ENCODE data around the gene TXNDC2. TPM values are rescaled to one million over a fixed set of nuclear protein-coding genes. Genes with fewer than 3 reads are reported as not detected.

The TXNDC2 gene
- total RNA-seq, 1 experiment from 2014 or later: 0.28 TPM

DNA sequence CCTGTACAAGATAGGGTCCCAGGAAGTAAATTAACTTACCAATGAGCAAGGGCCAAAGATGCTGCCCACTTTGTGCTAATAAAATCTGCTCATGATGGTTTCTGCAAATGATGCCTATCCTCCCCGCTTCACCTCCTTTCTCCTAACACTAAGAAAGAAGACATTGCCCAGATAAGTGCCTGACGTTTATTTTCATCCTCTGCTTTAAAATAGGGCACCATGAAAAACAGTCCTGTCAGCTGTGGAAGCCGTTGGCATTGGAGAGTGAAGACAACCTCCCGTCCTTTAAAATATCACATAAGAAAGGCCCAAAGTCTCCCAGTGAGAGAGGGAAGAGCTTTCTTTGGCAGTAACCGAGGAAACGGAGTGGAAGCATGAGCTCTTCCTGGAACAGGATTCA is 1.7 kb upstream of the TXNDC2 start:
- Histone ChIP-seq H3K27me3 (ENCODE audit: insufficient read depth, low read length) (no peaks in the 10 kb centered on the region), H3K23ac (ENCODE audit: insufficient read length, low read depth, low read length) (no peak overlapping the region), H2BK15ac (ENCODE audit: low read depth, low read length) (no peak overlapping the region), H2AK5ac (ENCODE audit: insufficient read length, low read length) (no peak overlapping the region), H3K79me2 (ENCODE audit: insufficient read depth, low read length) (no peaks in the 10 kb centered on the region), H4K5ac (ENCODE audit: insufficient read length, low read depth, low read length) (no peak overlapping the region), H3K4ac (ENCODE audit: low read depth, low read length) (no peak overlapping the region), H3K18ac (ENCODE audit: insufficient read length, low read depth, low read length) (no peak overlapping the region), H2BK5ac (ENCODE audit: insufficient read length, low read length) (no peak overlapping the region), H3K9me3 (ENCODE audit: control insufficient read depth, low read depth, low read length) (no peaks in the 10 kb centered on the region), H2BK120ac (ENCODE audit: low read depth, low read length, poor library complexity, severe bottlenecking) (no peak overlapping the region), H3K27ac (ENCODE audit: insufficient read length, low read depth, low read length) (no peak overlapping the region), H3K4me2 (ENCODE audit: insufficient read depth, insufficient read length, low read length) (no peak overlapping the region), H4K20me1 (ENCODE audit: control insufficient read depth, insufficient read depth, insufficient read length) (no peaks in the 10 kb centered on the region), H3K9ac (ENCODE audit: extremely low read depth, insufficient read length, low read length) (no peak overlapping the region), H4K8ac (replicated peaks; ENCODE audit: insufficient read length, low read depth, low read length) (no peak overlapping the region), H3K14ac (ENCODE audit: insufficient read depth, low read length) (no peak overlapping the region), H2BK12ac (ENCODE audit: insufficient read length, low read depth, low read length) (no peak overlapping the region), H3K23me2 (ENCODE audit: insufficient read length, low read depth, low read length, poor library complexity, severe bottlenecking) (no peaks in the 10 kb centered on the region), H4K91ac (ENCODE audit: insufficient read length, low read depth, low read length) (no peak overlapping the region), H3K4me1 (ENCODE audit: insufficient read depth, low read length) (no peaks in the 10 kb centered on the region), H2AFZ (ENCODE audit: low read length) (no peak overlapping the region), H3T11ph (ENCODE audit: low read length) (no peak overlapping the region), H3K79me1 (ENCODE audit: insufficient read depth, low read depth, low read length, poor library complexity, severe bottlenecking) (no peaks in the 10 kb centered on the region), H3K56ac (ENCODE audit: insufficient read length, low read depth, low read length) (no peak overlapping the region), H2BK20ac (ENCODE audit: low read depth, low read length, poor library complexity, severe bottlenecking) (no peak overlapping the region)
- no peak for DNase-seq
- Mint-ChIP-seq H3K36me3 (ENCODE audit: insufficient read depth in 1 of 3, low read depth in 3 of 3) (no peaks in the 10 kb centered on the region; a peak in 1 of 7 replicates), H3K9me3 (no peaks in the 10 kb centered on the region; a peak in 1 of 5 replicates), H3K4me1 (0 out of 4 replicates have a peak, but pooled peaks cover 0 to under 1% of the 10 kb centered on the region in 2 experiments), H3K27ac (peak overlapping the region in 1 of 3 experiments; percentile 31; a peak in 1 of 7 replicates), H3K27me3 (ENCODE audit: low read depth) (no peaks in the 10 kb centered on the region), H3K4me3 (no peak overlapping the region)
- no peak for TF ChIP-seq CTCF (conservative IDR thresholded peaks at IDR 0.05)
- no CpG with 5 or more reads among the region's 6 CpGs for WGBS (ENCODE audit: extremely low coverage, insufficient read length, low lambda C conversion rate)

All from H9 (cell line).